GM19099 (cell line): Measurements from ENCODE around the gene ARFIP1.

Experiments used
- POLR2A ChIP-seq: IDR thresholded peaks from 3 replicates; pipeline ENCODE4 v1.6.1; 2011; ENCODE audit warnings: low read depth; ENCODE audit not compliant: insufficient read length; ENCODE audit errors: extremely low read depth

Gene ARFIP1

DNA sequence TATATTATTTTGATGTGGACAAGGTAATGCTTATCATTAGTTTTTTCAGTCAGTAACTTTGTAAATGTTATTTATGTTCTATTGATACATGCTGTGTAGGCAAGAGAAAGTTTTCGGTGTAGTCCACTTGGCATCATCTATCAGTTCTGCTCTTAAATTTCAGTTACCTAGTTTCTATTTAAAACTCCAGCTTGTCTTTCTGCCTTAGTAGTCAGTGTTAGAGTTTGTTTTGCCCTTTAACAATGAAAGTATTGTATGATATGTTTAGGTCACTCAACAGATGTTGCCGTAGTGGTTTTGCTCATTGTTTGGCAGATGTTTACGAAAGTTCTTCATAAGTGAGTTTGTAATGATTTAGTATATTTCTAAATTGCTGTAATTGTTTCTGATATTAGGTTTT lies 121.5 kb downstream of the ARFIP1 start:
- TF ChIP-seq POLR2A, result no peak

DNA sequence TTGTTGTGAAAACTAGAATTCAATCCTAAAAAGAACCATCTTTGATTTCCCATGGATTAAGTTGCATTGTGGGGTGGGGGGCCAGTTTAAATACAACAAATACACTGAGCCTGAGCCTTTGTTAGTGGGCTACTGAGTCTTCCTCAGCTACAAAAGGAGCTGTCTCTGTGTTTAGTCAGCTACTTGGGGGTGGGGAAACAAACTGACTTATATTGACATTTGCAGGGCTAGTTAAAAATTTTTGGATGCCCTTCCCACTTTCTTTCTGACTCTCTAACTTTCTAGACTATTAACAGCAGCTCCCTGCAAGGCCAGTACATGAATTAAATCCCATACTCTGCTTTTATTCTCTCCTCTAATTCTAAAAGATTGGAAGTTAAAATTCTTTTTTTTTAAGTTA lies 123.9 kb downstream of the ARFIP1 start:
- no peak for TF ChIP-seq POLR2A

DNA sequence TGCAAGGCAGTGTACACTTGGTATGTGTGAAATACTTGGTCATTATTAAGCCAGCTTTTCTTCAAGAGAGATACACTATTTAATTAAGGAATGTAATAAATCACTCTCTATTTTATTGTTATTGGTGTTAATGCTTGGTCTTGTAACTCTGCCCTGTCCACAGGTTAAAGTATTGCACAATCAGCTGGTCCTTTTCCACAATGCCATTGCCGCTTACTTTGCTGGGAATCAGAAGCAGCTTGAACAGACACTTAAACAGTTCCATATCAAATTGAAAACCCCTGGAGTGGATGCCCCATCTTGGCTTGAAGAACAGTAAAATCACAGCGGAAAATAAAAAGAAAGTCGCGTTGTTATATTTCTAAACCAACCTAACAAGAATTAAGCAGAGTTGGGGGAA lies 130.1 kb downstream of the ARFIP1 start:
- TF ChIP-seq POLR2A, result no peak

DNA sequence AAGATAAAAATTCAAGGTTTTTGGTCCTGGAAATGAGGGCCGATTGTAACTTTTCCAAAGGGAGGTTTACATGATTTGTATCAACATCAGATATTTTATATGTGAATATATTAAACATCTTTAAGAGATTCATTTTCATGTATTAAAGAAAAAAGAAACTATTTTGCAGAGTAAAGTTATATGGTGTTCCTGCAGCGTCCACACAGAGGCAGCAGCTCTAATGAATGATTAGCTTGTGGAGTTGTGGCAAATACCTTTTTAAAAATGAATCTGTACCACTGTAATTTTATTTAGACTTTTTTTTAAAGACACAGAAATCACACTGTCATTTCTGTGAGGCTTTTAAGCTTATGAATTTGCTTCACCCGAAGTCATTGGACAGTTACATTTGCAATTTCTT lies 130.8 kb downstream of the ARFIP1 start:
- no peak for TF ChIP-seq POLR2A

DNA sequence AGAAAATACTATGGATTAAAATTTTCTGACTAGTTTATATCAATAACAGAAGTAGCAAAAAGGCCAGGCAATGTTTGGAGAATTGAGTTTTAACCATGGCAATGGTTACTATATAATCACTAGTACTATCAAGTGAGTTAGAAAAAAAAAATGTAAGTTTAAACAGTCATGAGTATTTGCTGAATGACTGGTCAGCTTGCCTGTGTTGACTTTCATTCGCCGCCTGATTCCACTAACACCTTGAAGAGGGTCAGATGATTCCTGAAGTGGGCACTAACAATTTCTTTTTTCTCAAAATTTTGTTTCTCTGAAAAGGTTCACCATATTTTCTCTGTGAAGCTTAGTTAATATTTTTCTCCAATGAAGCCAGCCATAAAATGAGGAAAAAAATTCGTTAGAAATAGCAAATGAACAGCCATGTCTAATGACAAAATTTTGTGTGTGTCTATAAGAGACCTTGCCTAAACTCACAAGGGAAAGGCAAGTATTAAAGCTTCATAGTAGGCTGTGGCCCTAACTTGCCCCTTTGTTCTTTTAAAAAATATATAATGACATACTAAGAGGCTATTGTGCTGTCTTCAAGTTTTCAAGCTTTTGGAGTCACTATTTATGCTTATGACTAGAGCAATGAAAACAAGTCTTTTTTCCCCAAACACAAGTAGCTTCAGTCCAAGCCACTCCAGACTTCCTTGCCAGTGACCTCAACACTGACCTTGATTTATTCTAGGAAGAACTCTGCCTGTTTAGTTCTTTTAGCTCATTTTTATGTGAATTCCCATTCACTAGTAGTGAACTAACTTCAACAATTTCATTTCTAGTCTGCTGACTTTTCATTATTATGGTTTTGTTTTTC lies 138.0 kb downstream of the ARFIP1 start:
- TF ChIP-seq POLR2A, result no peak

DNA sequence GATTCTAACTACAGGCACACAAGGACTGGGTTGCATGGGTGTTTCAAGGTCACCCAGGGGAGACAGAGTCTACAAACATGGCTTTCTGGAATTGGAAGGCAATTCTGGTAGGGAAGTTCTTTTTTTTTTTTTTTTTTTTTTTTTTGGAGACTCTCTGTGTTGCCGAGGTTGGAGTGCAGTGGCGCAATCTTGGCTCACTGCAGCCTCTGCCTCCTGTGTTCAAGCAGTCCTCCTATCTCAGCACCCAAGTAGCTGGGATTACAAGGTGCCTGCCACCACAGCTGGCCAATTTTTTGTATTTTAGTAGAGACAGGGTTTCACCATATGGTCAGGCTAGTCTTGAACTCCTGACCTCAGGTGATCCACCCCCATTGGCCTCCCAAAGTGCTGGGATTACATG lies 140.1 kb downstream of the ARFIP1 start:
- TF ChIP-seq POLR2A, result no peak

DNA sequence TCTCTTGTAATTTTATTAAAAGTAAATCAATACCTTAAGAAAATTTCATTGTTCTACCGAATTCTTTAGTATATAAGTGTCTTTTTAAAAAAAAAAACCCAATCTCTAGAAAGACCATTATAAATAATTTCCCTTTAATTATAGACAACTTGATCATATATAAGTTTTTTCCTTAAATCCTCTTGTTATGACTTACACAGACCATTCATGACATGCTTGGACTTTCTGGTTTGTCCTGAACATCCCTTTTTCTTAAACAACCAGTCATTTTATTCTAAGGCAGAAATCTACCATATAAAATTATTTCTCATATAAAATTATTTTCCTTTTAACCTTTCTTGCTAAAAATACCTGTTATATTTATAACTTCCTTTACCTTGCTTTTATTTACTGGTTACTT lies 141.0 kb downstream of the ARFIP1 start:
- no peak for TF ChIP-seq POLR2A

DNA sequence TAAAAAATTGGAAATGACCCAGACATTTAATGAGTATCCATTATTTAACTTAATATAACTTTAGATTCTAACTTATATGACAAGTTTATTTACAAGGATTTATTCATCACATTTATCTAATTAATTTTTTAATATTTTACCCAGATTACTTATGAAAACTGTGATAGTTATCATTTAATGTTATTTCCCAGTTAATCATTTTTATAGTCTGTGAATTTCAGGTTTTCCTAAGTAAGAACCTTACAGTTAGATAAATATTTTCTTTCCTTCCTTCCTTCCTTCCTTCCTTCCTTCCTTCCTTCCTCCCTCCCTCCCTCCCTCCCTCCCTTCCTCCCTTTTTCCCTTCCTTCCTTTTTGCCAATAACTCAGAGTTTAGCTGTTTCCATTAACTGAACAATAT lies 141.5 kb downstream of the ARFIP1 start:
- no peak for TF ChIP-seq POLR2A

DNA sequence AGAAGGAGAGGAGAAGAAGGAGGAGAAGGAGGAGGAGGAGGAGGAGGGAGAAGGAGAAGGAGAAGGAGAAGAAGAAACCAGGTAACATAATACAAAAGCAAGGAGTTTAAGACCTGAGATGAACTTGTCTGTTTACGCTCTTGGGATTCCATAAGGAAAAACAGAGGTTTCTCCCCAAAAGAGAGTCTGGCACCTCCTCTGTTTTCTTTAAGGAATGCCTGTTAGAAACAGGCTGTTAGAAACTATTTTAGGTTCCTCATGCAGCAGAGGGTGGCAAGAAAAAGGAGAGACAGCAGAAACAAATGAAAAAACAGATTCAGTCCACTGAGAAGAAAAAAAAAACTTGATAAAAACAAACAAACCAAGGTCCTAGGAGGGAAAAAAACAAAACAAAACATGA lies 146.1 kb downstream of the ARFIP1 start:
- no peak for TF ChIP-seq POLR2A

DNA sequence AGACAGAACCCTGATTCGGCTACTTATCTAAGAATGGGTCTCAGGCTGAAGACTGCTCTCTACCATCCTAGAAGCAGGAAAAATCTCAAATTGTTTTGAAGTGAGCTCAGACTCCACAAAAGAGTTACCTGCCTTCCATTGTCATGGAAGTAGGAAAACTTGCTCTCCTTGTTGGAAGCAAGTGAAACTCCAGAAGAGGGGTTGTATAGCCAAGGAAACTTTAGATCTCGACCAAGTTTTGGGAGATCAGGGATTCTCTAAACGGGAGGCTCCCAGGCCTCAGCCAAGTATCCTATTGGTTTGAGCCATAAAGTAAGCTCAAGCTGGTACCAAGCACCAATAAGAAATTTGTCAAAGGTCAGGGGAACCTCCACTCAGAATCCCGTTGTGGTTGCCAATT lies 147.2 kb downstream of the ARFIP1 start:
- TF ChIP-seq POLR2A, result no peak

DNA sequence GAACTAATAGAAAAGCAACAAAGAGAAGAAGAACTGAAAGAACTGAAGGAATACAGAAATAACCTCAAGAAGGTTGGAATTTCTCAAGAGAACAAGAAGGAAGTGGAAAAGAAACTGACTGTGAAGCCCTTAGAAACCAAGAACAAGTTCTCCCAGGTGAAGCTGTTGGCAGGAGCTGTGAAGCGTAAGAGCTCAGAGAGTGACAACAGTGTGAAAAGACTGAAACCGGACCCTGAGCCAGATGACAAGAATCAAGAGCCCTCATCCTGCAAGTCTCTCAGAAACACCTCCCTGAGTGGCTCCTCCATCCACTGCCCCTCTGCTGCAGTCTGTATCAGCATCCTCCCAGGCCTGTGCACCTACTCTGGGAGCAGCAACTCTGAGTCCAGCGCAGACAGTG lies 148.0 kb downstream of the ARFIP1 start:
- no peak for TF ChIP-seq POLR2A

DNA sequence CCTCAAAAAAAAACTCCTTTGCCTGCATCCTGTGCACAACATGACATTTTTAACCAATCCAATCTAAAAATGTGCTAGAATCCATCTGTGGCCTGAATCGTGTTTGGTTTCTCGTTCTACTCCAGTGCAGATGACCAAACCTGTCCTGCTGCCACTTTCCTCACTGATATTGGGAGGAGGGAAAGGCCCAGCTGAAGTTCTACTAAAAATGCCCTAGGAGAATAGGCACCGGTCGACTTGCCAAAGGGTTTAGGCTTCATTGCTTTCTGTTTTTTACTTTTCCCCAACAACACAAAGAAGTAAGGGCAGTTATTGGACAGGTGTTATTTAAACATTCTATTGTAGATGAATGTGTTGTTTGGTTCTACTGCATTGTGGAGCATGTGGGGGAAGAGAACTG lies 148.5 kb downstream of the ARFIP1 start:
- no peak for TF ChIP-seq POLR2A

DNA sequence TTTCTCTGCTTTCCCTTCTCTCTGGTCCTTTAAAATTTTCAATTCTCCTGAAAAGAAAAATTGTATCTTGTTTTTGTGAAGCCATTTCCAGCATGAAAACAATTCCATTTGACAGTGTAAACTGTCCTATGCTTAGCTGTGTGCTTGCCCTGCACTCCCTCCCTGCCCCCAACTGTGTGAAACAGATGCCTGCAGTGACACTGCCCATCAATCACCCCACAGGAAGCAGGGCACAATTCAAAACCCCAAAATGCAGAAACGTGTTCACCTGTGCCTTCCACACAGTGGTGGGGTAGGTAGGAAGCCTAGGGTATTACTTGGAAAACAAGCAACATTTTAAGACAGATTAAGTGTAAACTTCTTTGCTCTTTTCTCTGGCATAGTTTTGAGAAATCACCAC lies 150.1 kb downstream of the ARFIP1 start:
- TF ChIP-seq POLR2A, result no peak

DNA sequence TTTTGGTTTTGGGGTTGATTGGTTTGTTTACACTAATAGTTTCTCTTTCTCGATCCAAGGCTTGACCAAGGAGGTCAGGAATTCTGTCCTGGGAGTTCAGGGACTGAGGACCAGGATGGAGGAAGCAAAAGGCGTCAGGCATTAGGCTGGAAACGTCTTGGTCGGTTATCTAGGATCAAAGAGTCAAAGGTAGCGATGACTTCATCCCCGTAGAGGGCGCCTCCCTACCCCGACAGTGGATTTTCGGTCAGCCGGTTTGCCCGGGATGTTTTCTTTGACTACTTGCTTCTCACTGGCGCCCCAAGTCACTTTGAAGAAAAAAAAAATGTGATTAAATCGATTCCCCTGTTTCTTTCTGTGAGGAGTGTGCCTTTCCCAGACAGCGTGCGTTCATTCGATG lies 155.4 kb downstream of the ARFIP1 start:
- TF ChIP-seq POLR2A, result no peak

DNA sequence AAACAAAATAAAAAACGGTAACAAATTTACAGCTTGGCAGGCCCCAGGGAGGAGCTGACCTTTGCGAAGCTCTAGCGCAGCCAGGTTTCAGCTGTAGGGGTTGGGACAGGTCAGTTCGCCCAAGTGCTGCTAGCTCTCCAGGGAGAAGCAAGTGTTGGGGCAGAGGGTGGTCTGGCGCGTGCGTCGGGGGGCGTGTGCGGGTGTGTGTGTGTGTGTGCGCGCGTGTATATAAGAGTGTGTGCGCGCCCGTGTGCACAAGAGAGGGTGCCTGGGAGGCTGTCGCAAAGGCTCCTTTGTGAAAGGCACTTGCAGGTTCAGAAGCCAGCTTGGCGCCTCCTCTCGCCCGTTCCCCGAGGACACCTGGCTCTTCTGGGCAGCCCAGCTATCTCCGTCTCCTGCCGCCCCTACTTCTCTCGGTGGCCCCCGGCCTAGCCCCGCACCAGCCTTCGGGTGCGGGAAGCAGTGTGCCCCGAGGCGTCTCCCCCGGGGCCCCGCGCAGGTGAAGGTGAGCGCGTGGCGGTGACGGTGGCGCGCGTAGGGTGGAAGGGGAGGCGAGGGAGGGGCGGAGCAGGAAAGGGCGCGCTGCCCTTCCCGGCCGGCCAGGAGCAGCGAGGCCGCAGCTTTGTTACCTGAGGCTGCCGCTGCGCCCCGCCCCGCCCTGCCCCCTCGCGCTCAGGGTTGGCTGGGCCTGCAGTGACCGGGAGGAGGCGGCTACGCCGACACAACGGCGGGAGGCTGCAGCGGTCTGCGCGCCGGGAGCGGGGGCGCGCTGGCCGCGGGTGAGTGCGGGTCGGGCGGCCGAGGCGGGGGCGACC lies 156.1 kb downstream of the ARFIP1 start, which contains the start of gene FHDC1:
FHDC1 (plus strand) TSS at position 693 of the 815 bp plus-strand sequence. CDS start 6,735 bp downstream, outside the sequence.
- TF ChIP-seq POLR2A, result no peak

DNA sequence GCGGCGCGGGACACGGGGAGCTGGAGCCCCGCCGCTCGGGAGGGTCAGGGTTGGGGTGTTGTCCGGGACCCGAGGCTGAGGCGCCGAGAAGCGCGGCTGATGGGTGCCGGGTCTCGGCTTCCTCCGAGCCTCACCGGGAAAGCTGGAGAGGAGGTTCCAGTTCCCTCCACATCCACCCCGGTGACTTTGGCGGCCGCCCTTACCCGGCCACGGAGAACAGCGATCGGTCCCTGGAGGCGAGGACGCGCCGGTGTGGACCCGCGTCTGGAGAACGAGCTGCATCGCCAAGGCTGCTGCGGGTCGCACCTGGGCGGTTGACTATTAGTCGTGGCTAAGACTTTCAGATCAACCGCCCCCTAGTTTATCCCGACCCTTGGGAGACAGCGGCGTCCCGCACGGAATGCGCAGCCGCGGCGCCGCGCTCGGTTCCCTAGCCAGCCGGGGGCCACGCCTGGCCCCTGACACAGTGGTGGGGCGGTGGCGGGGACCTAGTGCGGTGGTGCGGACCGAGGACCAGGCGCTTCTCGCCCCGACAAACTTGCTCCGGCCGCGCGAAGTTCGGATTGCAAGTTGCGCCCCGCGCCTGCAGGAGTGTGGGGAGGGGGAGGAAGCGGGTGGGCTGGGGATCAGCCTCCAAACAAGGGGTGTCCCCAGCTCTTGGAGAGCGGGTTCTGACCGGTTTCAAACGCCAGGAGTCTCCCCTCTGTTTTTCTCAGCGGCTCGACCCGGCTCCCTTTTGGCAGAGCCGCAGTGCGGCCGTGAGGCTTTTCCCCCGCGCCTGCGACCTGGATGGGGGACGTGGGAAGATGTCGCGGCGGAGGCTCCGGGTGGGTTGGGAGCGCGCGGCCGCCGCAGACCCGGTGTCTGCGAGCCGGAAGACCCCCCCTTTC lies 156.9 kb downstream of the ARFIP1 start:
- no peak for TF ChIP-seq POLR2A
